ENCODE results near the gene KCNK1. TPM values are rescaled to one million over a fixed set of nuclear protein-coding genes. Genes with fewer than 3 reads are reported as not detected.

The KCNK1 gene
- total RNA-seq, 1 donor from 2014 or later: 0.37 TPM

GRCh38 chr1:233704898-233705723 is 91.2 kb downstream of the KCNK1 start:
- DNase-seq (ENCODE audit: low spot score): no peak
- H3K27me3 Mint-ChIP-seq (ENCODE audit: low read depth): peaks cover 4% of the 10 kb centered on the region
- H3K4me3 Mint-ChIP-seq (ENCODE audit: unreplicated experiment): no peak overlapping the region
- TF ChIP-seq CTCF (IDR thresholded peaks at IDR 0.05): no peak
- no peak overlapping the region for H3K27ac Mint-ChIP-seq (ENCODE audit: unreplicated experiment)
- H3K9me3 Mint-ChIP-seq (ENCODE audit: low read depth): no peaks in the 10 kb centered on the region
- no peaks in the 10 kb centered on the region for H3K36me3 Mint-ChIP-seq (ENCODE audit: low read depth)
- no peaks in the 10 kb centered on the region for H3K4me1 Mint-ChIP-seq (ENCODE audit: low read depth)

GRCh38 chr1:233707153-233707879 is 93.4 kb downstream of the KCNK1 start:
- H3K27ac Mint-ChIP-seq (ENCODE audit: unreplicated experiment): no peak overlapping the region
- no peak overlapping the region for H3K4me3 Mint-ChIP-seq (ENCODE audit: unreplicated experiment)
- H3K27me3 Mint-ChIP-seq (ENCODE audit: low read depth): no peaks in the 10 kb centered on the region
- no peaks in the 10 kb centered on the region for H3K4me1 Mint-ChIP-seq (ENCODE audit: low read depth)
- no peak for TF ChIP-seq CTCF (IDR thresholded peaks at IDR 0.05)
- H3K36me3 Mint-ChIP-seq (ENCODE audit: low read depth): no peaks in the 10 kb centered on the region
- no peak for DNase-seq (ENCODE audit: low spot score)
- H3K9me3 Mint-ChIP-seq (ENCODE audit: low read depth): no peaks in the 10 kb centered on the region

- Mint-ChIP-seq H3K4me1 (ENCODE audit: low read depth) (no peaks in the 10 kb centered on the region), H3K36me3 (ENCODE audit: low read depth) (no peaks in the 10 kb centered on the region), H3K9me3 (ENCODE audit: low read depth) (no peaks in the 10 kb centered on the region), H3K27me3 (ENCODE audit: low read depth) (peaks cover under 1% of the 10 kb centered on the region), H3K27ac (ENCODE audit: unreplicated experiment) (no peak overlapping the region), H3K4me3 (ENCODE audit: unreplicated experiment) (no peak overlapping the region)
- DNase-seq (ENCODE audit: low spot score): no peak
- TF ChIP-seq CTCF (IDR thresholded peaks at IDR 0.05): no peak
Observed at GRCh38 chr1:233707880-233708815, 94.2 kb downstream of the KCNK1 start.

DNA sequence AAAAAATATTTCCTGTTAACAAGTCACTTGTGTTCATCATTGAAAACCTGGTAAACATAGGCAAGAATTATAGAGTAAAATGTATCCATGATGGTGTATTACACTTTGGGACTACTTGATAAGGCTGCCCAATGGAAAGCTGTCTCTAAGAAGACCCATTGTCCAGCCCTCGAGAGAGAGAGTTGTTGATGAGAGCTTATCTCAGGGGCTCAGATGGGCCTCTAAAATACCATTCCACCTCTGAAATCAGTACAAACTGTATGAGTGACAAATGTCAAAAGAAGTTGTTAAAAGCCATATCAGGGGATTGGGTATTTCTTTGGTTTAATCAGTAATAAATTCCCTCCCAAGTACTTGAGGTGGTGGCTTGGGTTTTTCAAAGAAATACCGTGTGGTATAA is 96.1 kb downstream of the KCNK1 start:
- H3K4me1 Mint-ChIP-seq (ENCODE audit: low read depth): no peaks in the 10 kb centered on the region
- H3K4me3 Mint-ChIP-seq (ENCODE audit: unreplicated experiment): no peak overlapping the region
- peaks cover 2% of the 10 kb centered on the region for H3K27me3 Mint-ChIP-seq (ENCODE audit: low read depth)
- no peak overlapping the region for H3K27ac Mint-ChIP-seq (ENCODE audit: unreplicated experiment)
- DNase-seq (ENCODE audit: low spot score): no peak
- no peaks in the 10 kb centered on the region for H3K36me3 Mint-ChIP-seq (ENCODE audit: low read depth)
- TF ChIP-seq CTCF (IDR thresholded peaks at IDR 0.05): no peak
- no peaks in the 10 kb centered on the region for H3K9me3 Mint-ChIP-seq (ENCODE audit: low read depth)

GRCh38 chr1:233710507-233710906 is 96.6 kb downstream of the KCNK1 start:
- peaks cover 2% of the 10 kb centered on the region for H3K27me3 Mint-ChIP-seq (ENCODE audit: low read depth)
- no peaks in the 10 kb centered on the region for H3K36me3 Mint-ChIP-seq (ENCODE audit: low read depth)
- H3K27ac Mint-ChIP-seq (ENCODE audit: unreplicated experiment): no peak overlapping the region
- no peaks in the 10 kb centered on the region for H3K9me3 Mint-ChIP-seq (ENCODE audit: low read depth)
- TF ChIP-seq CTCF (IDR thresholded peaks at IDR 0.05): no peak
- H3K4me1 Mint-ChIP-seq (ENCODE audit: low read depth): no peaks in the 10 kb centered on the region
- DNase-seq (ENCODE audit: low spot score): no peak
- no peak overlapping the region for H3K4me3 Mint-ChIP-seq (ENCODE audit: unreplicated experiment)
